ENCODE data around the gene PIK3R3. TPM values are rescaled to one million over a fixed set of nuclear protein-coding genes. Genes with fewer than 3 reads are reported as not detected.
"Not testable (repeated sequence)": the region's sequence is repeated elsewhere in the genome, so short reads cannot be mapped to it uniquely, and the experiment has no call there.

PIK3R3 gene
- total RNA-seq, 4 donors from 2014 or later: 3.0 to 7.6 (median 6.2) TPM

DNA sequence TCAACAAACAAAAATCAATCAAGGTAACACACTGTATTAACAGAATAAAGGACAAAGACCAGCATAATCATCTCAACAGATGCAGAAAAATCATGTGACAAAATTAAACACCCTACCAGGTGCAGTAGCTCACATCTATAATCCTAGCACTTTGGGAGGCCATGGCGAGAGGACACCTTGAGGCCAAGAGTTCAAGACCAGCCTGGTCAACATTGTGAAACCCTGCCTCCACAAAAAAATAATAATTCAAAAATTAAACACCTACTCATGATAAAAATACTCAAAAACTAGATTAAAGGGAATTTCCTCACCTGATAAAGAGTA is 35.3 kb downstream of the PIK3R3 start:
- Histone ChIP-seq H3K36me3 (no peaks in the 10 kb centered on the region), H3K27ac (no peak overlapping the region), H3K4me3 (no peak overlapping the region), H3K27me3 (no peaks in the 10 kb centered on the region), H3K4me1 (no peaks in the 10 kb centered on the region), H3K9me3 (peaks cover 0 to 8% (median 3%) of the 10 kb centered on the region in 3 donors)
- 86 to 87% methylated on average over 1 of the region's 1 CpG for WGBS, 2 donors
- intact Hi-C loops (cut with DNase I): no loop called here
- TF ChIP-seq CTCF (IDR thresholded peaks at IDR 0.05): no peak
- no peak for DNase-seq

GRCh38 chr1:46096269-46097148 is 35.9 kb downstream of the PIK3R3 start:
- no peak overlapping the region for H3K27ac ChIP-seq
- H3K4me3 ChIP-seq: no peak overlapping the region
- H3K4me1 ChIP-seq: no peaks in the 10 kb centered on the region
- H3K9me3 ChIP-seq: peaks cover 0 to 8% (median 3%) of the 10 kb centered on the region in 3 donors
- TF ChIP-seq POLR2A (IDR thresholded peaks at IDR 0.05) (no peak), CTCF (IDR thresholded peaks at IDR 0.05) (no peak)
- no peak for DNase-seq
- WGBS, 2 donors: 80 to 82% methylated on average over 9 to 10 of the region's 10 CpGs
- no peaks in the 10 kb centered on the region for H3K27me3 ChIP-seq
- intact Hi-C loops (cut with DNase I): no loop called here
- H3K36me3 ChIP-seq: no peaks in the 10 kb centered on the region

DNA sequence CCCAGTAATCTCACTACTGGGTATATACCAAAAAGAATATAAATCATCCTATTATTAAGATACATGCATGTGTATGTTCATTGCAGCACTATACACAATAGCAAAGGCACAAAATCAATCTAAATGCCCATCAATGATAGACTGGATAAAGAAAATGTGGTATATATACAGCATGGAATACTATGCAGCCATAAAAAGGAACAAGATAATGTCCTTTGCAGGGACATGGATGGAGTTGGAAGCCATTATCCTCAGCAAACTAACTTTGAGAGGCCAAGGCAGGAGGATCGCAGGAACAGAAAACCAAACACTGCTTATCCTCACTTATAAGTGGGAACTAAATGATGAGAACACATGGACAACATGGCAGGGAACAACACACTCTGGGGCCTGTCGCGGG is 37.3 kb downstream of the PIK3R3 start:
- H3K9me3 ChIP-seq; H3K36me3 ChIP-seq; intact Hi-C loops (cut with DNase I); H3K27ac ChIP-seq; H3K27me3 ChIP-seq; H3K4me3 ChIP-seq; DNase-seq; H3K4me1 ChIP-seq: not testable (repeated sequence)
- 92 to 94% methylated on average over 3 of the region's 3 CpGs for WGBS, 2 donors

- peaks cover 0 to 8% (median 3%) of the 10 kb centered on the region in 3 donors for H3K9me3 ChIP-seq
- intact Hi-C loops (cut with DNase I): no loop called here
- 79 to 87% methylated on average over 4 of the region's 4 CpGs for WGBS, 2 donors
- H3K27me3 ChIP-seq: no peaks in the 10 kb centered on the region
- H3K27ac ChIP-seq: no peak overlapping the region
- H3K4me3 ChIP-seq: no peak overlapping the region
- H3K36me3 ChIP-seq: no peaks in the 10 kb centered on the region
- H3K4me1 ChIP-seq: no peaks in the 10 kb centered on the region
- no peak for DNase-seq
- TF ChIP-seq CTCF (IDR thresholded peaks at IDR 0.05) (no peak), POLR2A (IDR thresholded peaks at IDR 0.05) (no peak)
Measured at GRCh38 chr1:46094471-46095005, 37.9 kb downstream of the PIK3R3 start.

DNA sequence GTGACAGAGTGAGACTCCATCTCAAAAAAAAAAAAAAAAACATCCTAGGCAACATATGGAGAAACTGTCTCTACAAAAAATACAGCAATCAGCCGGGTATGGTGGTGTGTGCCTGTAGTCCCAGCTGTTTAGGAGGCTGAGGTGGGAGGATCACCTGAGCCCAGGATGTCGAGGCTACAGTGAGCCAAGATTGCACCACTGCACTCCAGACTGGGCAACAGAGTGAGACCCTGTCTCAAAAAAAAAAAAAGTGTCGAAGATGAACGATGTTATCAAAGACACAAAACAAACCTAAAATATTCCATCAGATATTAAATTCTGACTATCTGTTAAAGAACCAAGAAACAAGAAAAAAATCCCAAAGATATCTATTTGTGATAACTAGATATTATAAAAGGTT is 38.6 kb downstream of the PIK3R3 start:
- H3K27ac ChIP-seq; H3K4me1 ChIP-seq; DNase-seq; intact Hi-C loops (cut with DNase I); H3K36me3 ChIP-seq; H3K9me3 ChIP-seq; H3K4me3 ChIP-seq; H3K27me3 ChIP-seq: not testable (repeated sequence)
- WGBS, 2 donors: 73 to 88% methylated on average over 4 of the region's 4 CpGs

DNA sequence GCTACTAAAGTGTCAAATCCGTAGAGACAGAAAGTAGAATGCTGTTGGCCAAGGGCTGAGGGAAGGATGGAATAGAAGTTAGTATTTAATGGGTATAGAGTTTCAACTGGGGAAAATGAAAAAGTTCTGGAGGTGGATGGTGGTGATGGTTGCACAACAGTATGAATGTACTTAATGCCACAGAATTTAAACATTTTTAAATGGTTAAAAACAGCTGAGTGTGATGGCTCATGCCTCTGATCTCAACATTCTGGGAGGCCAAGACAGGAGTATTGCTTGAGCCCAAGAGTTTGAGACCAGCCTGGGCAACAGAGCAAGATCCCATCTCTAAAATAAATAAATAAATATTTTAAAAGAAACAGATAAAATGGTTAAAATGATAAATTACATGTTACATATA is 44.5 kb downstream of the PIK3R3 start:
- no peak overlapping the region for H3K4me3 ChIP-seq
- TF ChIP-seq POLR2A (IDR thresholded peaks at IDR 0.05) (no peak), CTCF (IDR thresholded peaks at IDR 0.05) (no peak)
- 92 to 100% methylated on average over 1 of the region's 1 CpG for WGBS, 2 donors

More for the DNA sequence above, 44.5 kb downstream of the PIK3R3 start:
- Histone ChIP-seq H3K36me3 (no peaks in the 10 kb centered on the region), H3K27ac (no peak overlapping the region), H3K27me3 (no peaks in the 10 kb centered on the region), H3K4me1 (no peaks in the 10 kb centered on the region), H3K9me3 (no peaks in the 10 kb centered on the region)
- intact Hi-C loops (cut with DNase I): no loop called here
- no peak for DNase-seq
